Posterior vena cava (tissue), 2 donors: ENCODE results near the gene MAD1L1. TPM values are rescaled to one million over a fixed set of nuclear protein-coding genes. Genes with fewer than 3 reads are reported as not detected.

Source experiments
- DNase-seq: peaks from one replicate; pipeline ENCODE4 v3.0.0-alpha.2; 2020; ENCODE audit warnings: low spot score
- intact Hi-C, 2 donors: fragments of 100-400 bp; cut with DNase I; formaldehyde crosslinking; loops; one replicate each; pipeline versions ENCODE4 v1.14.1 to v1.14.2; 2022 to 2023
- total RNA-seq, 2 donors: library from RNA; stranded (reverse); fragmentation: NEBNext Ultra II Directional; extraction: Animal tissue kit (Norgen Biotek cat#: 25700); gene quantifications; one replicate each; pipeline ENCODE4 v1.2.1, GENCODE V29; 2021
- donor health status: DM: yes; HTN: yes; CAD: no.
- donor health status: DM: yes; HTN: yes; CAD: no.

Gene MAD1L1
- total RNA-seq, 2 donors from 2014 or later, result 17.3 to 24.7 TPM

DNA sequence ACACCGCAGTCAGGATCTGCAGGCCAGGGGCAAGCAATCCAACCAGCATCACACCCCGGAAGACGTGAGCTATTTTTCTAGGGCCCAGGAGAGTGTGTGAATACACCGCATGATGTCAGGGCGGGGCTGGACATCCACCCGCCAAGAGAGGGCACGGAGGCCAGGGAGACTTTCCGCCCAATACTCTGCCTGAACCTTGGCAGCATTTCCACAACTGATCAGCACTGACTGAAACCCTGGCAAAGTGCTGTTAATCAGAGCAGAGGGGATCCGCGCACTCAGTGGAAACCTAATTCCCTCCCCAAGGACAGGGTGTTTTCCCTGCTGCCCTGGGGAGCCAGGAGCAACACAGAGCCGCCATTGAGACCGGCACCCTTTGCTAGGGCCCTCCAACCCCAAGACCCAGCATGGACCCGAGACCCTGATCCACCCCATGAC lies 8.2 kb downstream of the MAD1L1 start:
- no peak for DNase-seq
- intact Hi-C loops, result no loop called here

DNA sequence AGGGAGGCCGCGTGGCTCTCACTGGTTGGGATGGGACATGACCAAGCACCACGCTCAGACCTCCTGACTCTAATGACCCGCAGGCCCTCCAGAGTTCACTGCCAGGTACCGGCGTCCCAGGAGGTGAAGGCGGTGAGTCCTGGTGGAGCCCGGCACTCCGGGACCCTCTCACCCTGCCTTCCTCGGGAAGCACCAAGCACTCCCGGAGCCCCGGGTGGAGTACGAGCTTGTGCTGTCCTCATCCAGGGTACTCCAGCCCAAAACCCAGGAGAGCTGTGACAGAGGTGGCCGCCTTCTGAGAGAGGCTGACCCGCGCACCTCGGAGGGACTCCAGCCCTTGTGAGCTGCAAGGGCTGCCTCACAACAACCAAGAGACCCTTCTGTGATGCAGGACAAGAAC lies 9.4 kb downstream of the MAD1L1 start:
- no peak for DNase-seq
- intact Hi-C loops, result no loop called here

DNA sequence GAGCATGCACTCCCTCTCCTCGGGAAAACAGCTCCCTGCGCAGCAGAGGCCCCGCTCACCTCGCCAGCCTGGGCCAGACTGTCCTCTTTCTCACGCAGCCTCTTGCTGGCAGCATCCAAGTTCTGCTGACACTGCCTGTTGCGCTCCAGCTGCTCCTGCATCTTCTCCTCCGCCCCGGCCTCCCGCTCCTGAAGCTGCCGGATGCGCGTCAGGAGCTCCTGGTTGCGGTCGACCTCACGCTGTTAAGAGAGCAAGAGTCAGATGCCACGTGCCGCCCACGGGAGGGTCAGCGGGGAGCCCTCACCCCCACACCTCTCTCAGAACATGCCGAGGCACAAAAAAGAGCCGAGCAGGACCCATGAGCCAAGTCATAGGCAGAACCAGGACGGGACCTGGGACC lies 10.2 kb downstream of the MAD1L1 start:
- intact Hi-C loops, result no loop called here
- DNase-seq, result no peak

DNA sequence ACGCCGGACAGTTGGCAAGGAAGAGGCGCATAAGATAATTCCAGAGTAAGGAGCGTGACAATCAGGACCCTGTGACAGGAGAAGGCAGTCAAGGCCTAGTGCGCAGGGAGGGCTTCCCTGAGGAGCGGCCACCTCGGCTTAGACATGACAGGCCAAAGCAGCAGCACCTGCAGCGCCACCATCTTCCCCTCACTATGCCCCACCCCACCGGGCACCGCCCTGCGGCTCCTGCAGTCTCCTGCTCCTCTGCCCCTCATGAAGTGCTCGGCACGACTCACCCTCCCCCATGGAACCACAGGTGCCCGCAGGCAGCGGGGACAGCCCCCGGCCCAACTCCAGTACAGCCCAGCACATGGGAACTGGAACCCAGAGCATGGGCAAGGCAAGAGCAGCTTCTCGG lies 11.8 kb downstream of the MAD1L1 start:
- DNase-seq, result no peak
- intact Hi-C loops, result no loop called here

DNA sequence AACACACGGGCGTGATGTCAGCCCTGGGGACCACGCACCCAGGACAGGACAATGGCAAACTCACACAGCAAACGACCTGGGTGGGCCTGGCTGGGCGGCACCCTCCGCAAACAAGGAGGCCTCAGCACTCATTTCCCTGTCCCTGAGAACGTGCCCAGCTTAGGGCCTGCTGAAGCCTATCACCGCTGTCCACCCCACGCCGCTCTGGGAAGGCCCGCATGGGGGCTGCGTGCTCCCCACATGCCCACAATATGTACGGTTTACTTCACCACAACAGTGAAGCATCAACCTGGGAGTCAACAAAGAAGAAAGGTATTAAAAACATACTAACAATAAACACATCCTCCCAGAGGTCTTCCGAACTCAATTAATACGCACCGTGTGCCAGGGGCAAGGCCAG lies 12.2 kb downstream of the MAD1L1 start:
- intact Hi-C loops, result no loop called here

DNA sequence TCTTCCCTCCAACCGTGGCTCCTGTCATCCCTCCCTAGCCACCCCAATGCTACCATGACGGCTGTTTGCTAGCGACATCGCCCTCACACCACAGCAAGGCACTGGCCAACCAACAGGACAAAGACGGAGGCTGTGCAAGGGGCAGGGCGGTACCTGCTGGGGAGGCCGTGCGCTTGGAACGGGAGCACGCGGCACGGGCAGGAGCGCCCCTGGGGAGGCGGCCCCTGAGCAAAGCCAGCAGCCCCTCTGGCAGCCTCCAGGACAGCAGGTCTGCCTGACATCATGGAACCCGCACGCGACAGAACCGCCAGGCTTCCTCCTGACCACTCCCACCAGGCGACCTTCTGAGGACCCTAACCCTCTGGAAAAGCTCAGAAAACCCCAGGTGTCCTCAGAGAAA lies 12.7 kb downstream of the MAD1L1 start:
- no peak for DNase-seq
- intact Hi-C loops, result no loop called here

More for the DNA sequence above, 12.2 kb downstream of the MAD1L1 start:
- DNase-seq, result no peak

DNA sequence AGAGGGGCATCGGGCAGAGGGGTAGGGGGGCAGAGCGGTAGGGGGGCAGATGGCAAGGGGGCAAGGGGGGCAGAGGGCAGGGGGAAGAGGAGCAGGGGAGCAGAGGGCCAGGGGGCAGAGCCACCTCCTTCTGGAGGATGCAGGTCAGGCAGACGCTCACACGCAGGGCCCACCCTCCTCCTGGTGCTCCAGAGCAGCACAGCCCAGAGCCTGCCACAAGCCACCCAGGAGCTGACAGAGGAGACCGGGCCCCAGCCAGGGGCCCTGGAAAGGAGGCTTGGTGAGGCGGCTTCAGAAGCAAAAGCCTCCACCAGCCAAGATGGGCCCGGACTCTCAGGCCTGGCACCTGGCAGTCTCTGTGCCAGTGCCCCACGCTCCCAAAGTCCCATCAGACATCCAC lies 13.1 kb downstream of the MAD1L1 start:
- intact Hi-C loops, result no loop called here
- DNase-seq, result no peak

DNA sequence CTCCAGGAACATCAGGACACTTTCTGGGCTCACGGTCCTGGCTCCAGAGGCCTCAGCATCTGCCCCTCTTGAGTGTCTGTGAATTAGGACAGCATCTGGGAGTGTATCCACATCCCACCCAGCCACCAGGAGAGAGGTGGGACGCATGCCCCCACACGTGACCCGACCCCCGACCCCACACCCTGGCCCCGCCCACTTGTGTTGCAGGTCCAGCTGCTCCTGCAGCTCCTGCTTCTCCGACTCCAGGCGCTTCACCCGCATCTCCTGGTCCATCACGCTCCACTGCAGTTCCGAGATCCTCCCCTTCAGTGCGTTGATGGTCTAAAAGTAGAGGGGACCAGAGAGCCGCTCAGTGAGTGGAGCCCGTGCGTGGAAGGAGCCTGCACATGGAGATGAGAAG lies 13.6 kb downstream of the MAD1L1 start:
- intact Hi-C loops, result no loop called here

DNA sequence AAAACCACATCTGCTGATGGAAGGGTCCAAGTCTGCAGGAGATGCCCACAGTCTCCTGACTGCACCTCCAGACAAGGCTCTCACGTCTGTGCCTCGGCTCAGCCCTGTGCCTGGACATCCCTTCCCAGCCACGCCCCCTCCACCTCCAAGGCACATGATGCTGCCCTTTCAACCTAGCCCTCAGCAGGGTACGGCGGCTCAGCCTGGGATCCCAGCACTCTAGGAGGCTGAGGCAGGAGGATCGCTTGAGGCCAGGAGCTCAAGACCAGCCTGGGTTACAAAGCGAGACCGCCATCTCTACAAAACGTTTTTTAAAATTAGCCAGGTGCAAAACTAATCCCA lies 14.3 kb downstream of the MAD1L1 start:
- intact Hi-C loops, result no loop called here
- DNase-seq, result no peak

More for the DNA sequence above, 13.6 kb downstream of the MAD1L1 start:
- no peak for DNase-seq

DNA sequence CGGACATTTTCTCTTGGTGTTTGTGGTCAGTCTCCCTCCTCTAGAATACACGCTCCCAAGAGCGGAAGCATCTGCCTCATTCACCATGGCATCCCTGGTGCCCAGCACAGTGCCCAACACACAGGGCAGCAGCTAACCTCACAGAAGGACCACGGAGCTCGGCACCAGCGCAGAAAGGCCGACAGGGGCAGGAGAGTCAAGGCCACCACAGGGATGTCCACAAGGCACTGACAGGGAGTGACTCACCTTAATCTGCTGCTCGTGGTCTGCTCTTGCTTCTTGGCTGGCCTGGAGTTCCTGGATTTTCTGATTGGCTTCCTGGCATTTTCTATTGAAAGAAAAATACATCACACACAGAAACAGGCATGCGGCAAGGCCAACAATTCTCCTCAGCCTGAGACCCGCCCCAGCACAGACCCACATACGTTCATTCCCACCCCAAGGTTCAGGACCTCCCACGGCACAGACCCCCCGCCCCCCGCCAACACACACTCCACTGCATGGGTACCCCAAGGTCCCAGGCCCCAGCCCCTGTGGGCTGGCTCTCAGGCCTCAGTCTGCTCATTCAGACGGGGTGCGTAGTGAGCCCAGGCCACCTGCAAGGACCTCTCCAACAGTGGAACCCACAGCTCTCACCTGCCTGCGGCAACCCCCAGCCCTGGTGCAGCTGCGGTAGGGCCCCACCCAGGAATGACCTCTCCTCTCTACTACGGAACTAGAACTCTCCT lies 14.9 kb downstream of the MAD1L1 start:
- intact Hi-C loops, result no loop called here
- DNase-seq, result no peak

DNA sequence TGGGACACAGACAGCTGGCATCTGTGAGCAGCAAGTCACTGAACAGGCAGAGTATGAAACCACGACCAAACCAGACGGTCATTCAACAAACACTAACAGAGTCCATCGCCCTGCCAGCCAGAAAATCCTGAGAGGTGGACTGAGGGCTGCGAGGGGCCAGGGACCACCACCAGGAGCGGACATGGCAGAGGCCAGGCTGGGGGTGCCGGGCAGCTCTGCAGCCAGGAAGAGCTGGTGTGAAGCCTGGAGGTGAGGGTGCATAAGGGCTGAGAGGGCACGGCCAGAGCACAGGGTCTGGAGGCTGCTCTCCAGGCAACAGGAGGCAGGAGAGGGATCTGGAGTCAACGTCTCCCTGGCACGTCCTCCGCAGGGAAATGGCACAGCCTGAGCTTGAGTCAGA lies 15.5 kb downstream of the MAD1L1 start:
- DNase-seq, result no peak
- intact Hi-C loops, result no loop called here

DNA sequence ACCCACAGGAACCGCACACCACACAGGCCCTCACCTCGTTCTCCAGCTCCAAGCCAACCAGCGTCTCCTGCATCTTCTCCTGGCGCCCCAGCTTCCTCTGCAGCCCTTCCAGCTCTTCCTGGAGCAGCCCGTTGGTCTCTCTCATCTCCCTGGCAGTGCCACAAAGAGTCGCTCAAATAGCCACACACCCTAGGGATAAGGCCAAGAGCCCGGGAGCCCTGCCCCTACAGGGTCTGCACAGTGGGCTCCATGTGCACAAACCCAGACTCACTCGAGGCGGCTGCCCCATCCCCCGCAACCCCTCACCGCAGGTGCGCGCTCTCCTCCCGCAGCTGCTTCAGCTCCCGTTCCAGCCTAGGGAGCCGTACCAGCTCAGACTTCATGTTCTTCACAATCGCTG lies 16.9 kb downstream of the MAD1L1 start:
- no peak for DNase-seq
- intact Hi-C loops, result loop anchor here in 1 of 2 donors (2.0 kb wide), 1 partner anchor 409 kb away; no protein-coding TSS in a partner anchor

DNA sequence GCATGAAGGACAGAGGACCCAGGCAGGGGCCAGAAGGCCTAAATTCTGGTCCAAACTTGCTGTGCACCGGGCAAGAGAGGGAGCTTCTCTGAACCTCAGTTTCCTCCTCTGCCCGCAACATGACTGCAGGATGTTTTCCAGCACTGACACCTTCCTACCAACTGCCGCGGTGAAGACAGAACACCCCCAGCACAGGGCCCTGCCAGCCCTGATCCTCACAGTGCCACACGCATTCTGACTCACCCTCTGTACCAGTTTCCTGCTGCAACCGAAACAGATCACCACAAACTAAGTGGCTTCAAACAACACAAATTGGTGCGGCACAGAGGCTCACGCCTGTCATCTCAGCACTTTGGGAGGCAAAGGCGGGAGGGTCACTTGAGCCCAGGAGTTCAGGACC lies 18.1 kb downstream of the MAD1L1 start:
- intact Hi-C loops, result loop anchor here (2.0 to 5.0 kb wide), 3 partner anchors 408 to 637 kb away; no protein-coding TSS in a partner anchor
- no peak for DNase-seq

DNA sequence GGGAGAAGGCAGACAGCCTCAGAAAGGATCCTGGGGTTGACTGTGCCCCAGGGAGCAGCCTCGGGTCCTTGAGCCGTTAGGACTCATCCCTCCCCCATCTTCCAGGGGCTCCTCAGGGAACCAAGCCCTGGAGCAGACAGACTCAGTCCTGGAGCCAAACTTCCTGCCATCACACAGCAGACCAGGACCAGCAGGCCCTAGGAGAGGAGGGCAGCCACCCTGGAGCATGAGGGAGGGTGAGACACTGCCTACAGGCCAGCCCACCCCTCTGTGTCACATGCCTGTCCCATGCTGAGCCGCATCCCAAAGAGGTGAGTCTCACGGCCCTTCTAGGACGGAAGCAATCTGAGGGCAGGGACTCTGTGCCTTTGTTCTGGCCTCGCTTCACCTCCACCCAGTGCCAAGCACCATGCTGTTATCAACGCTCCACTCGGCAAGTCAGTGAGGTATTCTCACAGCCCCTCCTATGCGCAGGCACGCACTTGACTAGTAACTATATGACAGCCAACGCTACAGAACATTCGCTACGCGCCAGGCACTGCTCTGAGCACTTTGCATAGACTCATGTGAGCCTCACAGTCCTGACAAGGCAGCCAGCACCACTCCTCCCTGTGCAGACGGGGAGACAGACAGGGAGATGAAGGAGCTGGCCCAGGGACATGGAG lies 19.1 kb downstream of the MAD1L1 start:
- intact Hi-C loops, result loop anchor here (2.0 to 5.0 kb wide), 3 partner anchors 407 to 636 kb away; no protein-coding TSS in a partner anchor
- DNase-seq, result no peak

DNA sequence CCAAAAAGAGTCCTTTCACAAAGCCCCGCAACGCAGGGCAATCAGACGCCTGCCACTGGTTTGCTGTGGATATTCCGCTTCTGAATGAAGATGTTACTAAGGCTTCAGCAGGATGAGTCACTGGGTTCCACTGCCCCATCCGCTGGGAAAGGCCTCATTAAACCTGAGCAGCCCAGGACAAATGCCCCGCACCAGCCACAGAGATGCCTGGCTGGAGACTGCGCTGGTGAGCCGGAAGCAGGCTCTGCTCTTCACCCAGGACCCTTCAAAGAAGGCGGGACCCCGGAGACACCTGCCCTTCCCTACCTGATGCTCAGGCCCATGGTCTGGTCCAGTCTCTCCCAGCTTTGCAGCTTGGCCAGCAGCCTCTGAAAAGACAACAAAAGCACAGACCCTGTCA lies 19.8 kb downstream of the MAD1L1 start:
- no peak for DNase-seq
- intact Hi-C loops, result loop anchor here (5.0 kb wide), 2 partner anchors 551 to 636 kb away; no protein-coding TSS in a partner anchor

DNA sequence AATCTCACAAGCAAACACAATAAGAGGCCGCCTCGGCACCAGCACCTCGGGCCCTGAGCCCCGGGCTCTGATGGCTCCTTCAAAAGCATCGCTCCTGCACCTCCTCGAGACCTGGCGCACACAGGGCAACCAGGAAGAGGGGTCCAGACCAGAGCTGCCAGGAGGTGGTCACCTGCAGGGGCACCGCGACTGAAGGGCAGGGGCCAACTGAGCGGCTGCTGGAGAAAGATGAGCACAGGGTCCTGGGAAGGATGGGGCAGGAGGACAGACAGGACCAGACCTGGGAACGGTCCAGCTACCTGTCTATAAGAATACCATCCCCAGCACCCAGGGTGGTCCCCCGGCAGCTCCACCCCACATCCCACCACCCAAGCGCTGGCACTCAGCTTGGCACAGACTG lies 20.8 kb downstream of the MAD1L1 start:
- no peak for DNase-seq
- intact Hi-C loops, result loop anchor here (5.0 kb wide), 2 partner anchors 550 to 635 kb away; no protein-coding TSS in a partner anchor

DNA sequence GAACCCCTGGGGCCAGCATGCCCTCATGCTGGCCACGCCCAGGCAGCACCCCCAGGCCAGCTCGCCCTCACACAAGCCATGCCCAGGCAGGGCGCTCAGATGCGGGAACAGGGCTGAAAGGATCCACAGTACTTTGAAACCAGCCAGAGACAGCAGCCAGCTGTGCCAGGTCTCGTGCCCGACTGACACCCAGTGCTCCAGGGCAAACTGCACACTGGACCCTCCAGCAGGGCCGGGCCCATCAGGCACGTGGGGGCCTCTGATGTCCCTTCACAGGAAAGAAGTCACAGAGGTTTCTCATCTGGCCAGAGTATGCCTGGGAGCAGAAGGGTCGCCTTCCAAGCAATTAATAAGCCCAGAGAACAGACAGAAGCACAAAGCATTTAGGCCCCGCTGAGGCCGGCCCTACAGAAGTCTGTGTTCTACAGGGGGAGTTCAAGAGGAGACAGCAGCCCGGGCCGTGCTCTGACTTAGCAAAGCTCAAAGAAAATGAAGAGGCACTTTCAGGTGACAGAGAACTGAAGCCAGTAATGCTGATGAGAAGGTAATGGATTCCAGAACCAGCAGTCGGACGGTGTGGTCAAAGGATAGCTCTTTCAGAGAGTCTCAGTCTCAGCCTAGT lies 21.4 kb downstream of the MAD1L1 start:
- intact Hi-C loops, result loop anchor here (5.0 kb wide), 2 partner anchors 549 to 634 kb away; no protein-coding TSS in a partner anchor

DNA sequence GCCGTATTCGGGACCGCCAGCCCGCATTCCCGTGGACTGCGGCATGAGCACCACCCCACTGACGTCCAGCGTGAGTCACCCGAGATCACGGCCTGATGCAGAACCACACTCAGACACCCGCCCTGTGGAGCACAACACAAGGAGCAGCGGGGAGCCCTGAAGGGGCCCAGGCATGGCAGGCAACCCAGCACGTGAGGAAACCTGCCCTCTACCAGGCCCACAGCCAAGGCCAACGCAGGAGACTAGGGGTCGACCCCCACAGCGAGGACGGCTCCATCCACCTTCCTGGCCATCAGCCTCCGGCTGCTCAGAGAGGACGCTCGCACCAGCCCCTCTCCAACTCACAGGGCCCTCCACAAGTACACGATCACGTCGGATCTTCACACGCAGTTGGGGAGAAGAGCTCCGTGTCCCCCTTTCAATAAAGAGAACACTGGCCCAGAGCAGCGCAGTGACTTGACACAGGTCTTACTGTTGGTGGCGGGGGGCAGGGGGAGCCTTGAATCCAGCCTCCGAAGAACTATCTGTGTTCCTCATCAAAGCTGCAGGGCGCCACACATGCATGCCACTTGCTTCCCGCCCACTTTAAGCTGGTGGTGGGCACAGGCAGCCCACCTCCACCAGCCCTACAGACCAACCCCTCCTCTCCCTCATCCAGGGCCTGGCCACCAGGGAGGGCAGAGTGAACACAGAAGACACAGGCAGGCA lies 22.0 kb downstream of the MAD1L1 start:
- intact Hi-C loops, result loop anchor here (5.0 kb wide), 2 partner anchors 548 to 633 kb away; no protein-coding TSS in a partner anchor

More for the DNA sequence above, 21.4 kb downstream of the MAD1L1 start:
- DNase-seq, result no peak

DNA sequence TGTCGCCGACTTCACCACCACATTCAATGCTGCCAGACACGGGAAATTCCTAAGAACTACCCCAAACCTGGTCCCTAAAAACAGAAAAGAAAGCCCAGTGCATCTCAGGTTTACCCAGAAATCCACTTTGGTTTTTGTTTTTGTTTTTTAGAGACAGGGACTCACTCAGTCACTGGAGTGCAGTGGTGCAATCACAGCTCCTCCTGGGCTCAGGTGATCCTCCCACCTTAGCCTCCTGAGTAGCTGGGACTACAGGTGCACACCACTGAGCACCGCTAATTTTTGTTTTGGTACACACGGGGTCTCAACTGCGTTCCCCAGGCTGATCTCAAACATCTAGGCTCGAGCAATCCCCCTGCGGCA lies 22.8 kb downstream of the MAD1L1 start:
- intact Hi-C loops, result loop anchor here (5.0 to 10.0 kb wide), 4 partner anchors 535 to 633 kb away; partner anchors contain the start of gene ELFN1 (in 1 of the 2)

More for the DNA sequence above, 22.0 kb downstream of the MAD1L1 start:
- DNase-seq, result peak; percentile 69

More for the DNA sequence above, 22.8 kb downstream of the MAD1L1 start:
- peak; percentile 65 for DNase-seq
